Uterus (tissue), 4 donors: Measurements from ENCODE around the gene ABCA6. TPM values are rescaled to one million over a fixed set of nuclear protein-coding genes. Genes with fewer than 3 reads are reported as not detected.

Experiments used
- DNase-seq, 2 donors: peaks; one replicate each; pipeline ENCODE4 v3.0.0-alpha.2; 2019 to 2020
- H3K27ac ChIP-seq, 2 donors: fragments of 200-600 bp; sonication (generic); 1 replicate in 1 of 2; 2 replicates in 1 of 2; pipeline ENCODE4 v1.5.1; 2016 to 2018
- H3K27me3 ChIP-seq, 2 donors: fragments of 200-600 bp; sonication (generic); one replicate each; pipeline ENCODE4 v1.5.1; 2018 to 2019; ENCODE audit warnings: control low read depth in 1 of 2
- H3K36me3 ChIP-seq, 2 donors: fragments of 200-600 bp; sonication (generic); one replicate each; pipeline ENCODE4 v1.5.1; 2019; ENCODE audit warnings: control low read depth in 1 of 2
- H3K4me1 ChIP-seq, 2 donors: fragments of 200-600 bp; sonication (generic); one replicate each; pipeline ENCODE4 v1.5.1; 2018 to 2019; ENCODE audit warnings: control low read depth in 1 of 2
- H3K4me3 ChIP-seq, 2 donors: fragments of 200-600 bp; sonication (generic); 1 replicate in 1 of 2; 2 replicates in 1 of 2; pipeline ENCODE4 v1.5.1; 2018 to 2019; ENCODE audit warnings: mild to moderate bottlenecking in 1 of 2
- H3K9me3 ChIP-seq, 2 donors: fragments of 200-600 bp; sonication (generic); one replicate each; pipeline ENCODE4 v1.5.1; 2019; ENCODE audit warnings: control low read depth in 1 of 2
- POLR2A ChIP-seq, 2 donors: fragments of 450-650 bp; IDR thresholded peaks; one replicate each; pipeline ENCODE4 v1.6.1; 2016; ENCODE audit warnings: antibody characterized with exemption in 2 of 2, mild to moderate bottlenecking in 1 of 2, moderate library complexity in 1 of 2
- intact Hi-C: fragments of 100-400 bp; cut with DNase I; formaldehyde crosslinking; loops from one replicate; pipeline ENCODE4 v1.15.1; 2023; ENCODE audit warnings: low total_unique reads
- total RNA-seq, 4 donors: library from RNA; depleted of rRNA in 3 of 4; stranded (reverse); fragments of >200 nt in 3 of 4; gene quantifications; one replicate each; pipeline versions ENCODE4 v1.1.0 to v1.2.4, GENCODE V29; 2014 to 2023
- TF ChIP-seq, protein P1 (sequence below), 4 experiments: fragments of 200-600 bp in 2 of 4; fragments of 450-650 bp in 2 of 4; sonication (generic) in 2 of 4; IDR thresholded peaks; one replicate each; pipeline ENCODE4 v1.5.1; 2016 to 2019; ENCODE audit warnings: antibody characterized with exemption in 4 of 4, mild to moderate bottlenecking in 2 of 4, moderate library complexity in 1 of 4
- donor health status: DM: yes; HTN: yes; CAD: no.

ABCA6 gene
- total RNA-seq, 4 donors from 2014 or later, result 13.5 to 65.6 (median 45.7) TPM

DNA sequence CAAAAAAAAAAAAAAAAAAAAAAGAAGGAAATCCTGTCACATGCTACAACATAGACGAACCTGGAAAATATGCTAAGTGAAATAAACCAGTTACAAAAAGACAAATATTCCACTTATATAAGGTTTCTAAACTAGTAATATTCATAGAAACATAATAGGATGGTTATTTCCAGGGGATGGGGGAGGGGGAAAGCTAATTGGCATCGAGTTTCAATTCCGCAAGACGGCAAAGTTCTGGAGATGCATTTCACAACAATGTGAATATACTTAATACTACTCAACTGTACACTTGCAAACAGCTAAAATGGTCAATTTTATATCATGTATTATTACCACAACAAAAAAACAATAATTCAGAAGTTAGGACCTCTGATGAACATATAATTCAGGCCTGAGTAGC lies 43.1 kb downstream of the ABCA6 start:
- Histone ChIP-seq H3K27me3 (no peaks in the 10 kb centered on the region), H3K36me3 (no peaks in the 10 kb centered on the region), H3K9me3 (no peaks in the 10 kb centered on the region), H3K4me1 (no peaks in the 10 kb centered on the region), H3K4me3 (no peak overlapping the region), H3K27ac (no peak overlapping the region)
- intact Hi-C loops, result no loop called here
- DNase-seq, result no peak
- TF ChIP-seq, protein P1, sequence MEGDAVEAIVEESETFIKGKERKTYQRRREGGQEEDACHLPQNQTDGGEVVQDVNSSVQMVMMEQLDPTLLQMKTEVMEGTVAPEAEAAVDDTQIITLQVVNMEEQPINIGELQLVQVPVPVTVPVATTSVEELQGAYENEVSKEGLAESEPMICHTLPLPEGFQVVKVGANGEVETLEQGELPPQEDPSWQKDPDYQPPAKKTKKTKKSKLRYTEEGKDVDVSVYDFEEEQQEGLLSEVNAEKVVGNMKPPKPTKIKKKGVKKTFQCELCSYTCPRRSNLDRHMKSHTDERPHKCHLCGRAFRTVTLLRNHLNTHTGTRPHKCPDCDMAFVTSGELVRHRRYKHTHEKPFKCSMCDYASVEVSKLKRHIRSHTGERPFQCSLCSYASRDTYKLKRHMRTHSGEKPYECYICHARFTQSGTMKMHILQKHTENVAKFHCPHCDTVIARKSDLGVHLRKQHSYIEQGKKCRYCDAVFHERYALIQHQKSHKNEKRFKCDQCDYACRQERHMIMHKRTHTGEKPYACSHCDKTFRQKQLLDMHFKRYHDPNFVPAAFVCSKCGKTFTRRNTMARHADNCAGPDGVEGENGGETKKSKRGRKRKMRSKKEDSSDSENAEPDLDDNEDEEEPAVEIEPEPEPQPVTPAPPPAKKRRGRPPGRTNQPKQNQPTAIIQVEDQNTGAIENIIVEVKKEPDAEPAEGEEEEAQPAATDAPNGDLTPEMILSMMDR (IDR thresholded peaks at IDR 0.05), result no peak
- no peak for TF ChIP-seq POLR2A (IDR thresholded peaks at IDR 0.05)

DNA sequence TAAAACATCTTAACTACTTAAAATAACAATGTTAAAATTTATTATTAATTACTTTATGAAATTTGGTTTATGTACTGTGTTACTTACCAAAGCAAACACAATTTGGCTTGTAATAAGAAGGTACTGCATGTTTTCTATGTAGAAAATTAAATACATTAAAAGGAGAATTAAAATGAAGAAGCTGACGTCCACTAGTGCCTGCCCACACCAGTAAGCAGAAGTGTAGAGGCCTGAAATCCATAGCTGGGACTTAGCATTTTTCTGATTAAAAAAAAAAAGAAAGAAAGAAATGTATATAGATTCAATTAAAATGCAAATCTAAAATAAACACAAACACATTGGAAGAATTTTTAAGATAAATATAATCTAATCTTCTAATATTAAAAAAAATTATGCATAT lies 45.2 kb downstream of the ABCA6 start:
- no peak overlapping the region for H3K27ac ChIP-seq
- TF ChIP-seq POLR2A (IDR thresholded peaks at IDR 0.05), result no peak
- TF ChIP-seq, protein P1 (IDR thresholded peaks at IDR 0.05), result no peak
- no peaks in the 10 kb centered on the region for H3K27me3 ChIP-seq
- H3K9me3 ChIP-seq, result no peaks in the 10 kb centered on the region
- H3K4me3 ChIP-seq, result no peak overlapping the region
- intact Hi-C loops, result no loop called here
- H3K4me1 ChIP-seq, result no peaks in the 10 kb centered on the region
- no peaks in the 10 kb centered on the region for H3K36me3 ChIP-seq
- no peak for DNase-seq

DNA sequence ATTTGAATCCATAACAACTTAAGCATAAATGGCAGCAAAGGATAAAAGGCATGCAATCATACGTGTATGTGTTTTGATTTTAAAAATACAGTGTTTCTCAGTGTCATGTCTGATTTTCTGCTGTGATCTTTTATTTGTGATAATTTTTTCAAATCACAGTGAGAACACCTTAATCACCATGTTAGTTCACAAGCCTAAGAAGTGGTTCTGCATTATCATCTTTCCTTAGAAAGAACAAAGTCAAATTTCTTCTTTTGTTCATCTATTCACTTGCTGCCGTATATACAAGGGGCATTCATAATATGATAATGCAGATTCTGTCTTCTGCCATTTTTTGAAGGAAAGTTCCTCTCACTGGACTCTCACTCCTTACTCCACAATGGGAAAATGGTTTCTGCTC lies 47.7 kb downstream of the ABCA6 start:
- TF ChIP-seq POLR2A (IDR thresholded peaks at IDR 0.05), result no peak
- TF ChIP-seq, protein P1 (IDR thresholded peaks at IDR 0.05), result no peak
- Histone ChIP-seq H3K36me3 (no peaks in the 10 kb centered on the region), H3K4me1 (no peaks in the 10 kb centered on the region), H3K9me3 (no peaks in the 10 kb centered on the region), H3K27me3 (no peaks in the 10 kb centered on the region), H3K4me3 (no peak overlapping the region), H3K27ac (no peak overlapping the region)
- intact Hi-C loops, result no loop called here
- DNase-seq, result no peak

DNA sequence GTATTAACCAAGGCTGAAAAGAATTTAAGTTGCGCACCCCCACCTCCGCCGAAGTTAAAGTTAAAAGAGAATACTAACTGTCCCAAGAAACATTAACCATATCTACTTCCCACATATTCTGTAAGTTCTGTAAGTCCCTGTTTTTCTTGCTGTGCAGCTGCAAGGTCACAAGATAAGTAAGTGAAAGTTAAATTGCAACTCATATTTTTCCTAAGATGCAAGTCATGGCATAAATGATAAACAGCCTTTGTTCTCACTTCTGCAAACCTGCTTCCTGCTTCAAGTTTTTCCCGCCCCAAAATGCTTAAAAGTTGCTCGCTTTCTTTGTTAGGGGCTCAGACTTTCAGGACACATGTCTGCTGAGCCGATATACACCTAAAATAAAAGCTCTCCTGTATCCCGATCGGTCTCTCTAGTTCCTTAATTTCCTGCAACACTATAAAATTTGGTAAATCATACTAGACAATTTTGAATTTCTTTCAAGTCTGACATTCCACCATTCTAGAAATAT lies 48.4 kb downstream of the ABCA6 start:
- TF ChIP-seq, protein P1 (IDR thresholded peaks at IDR 0.05), result no peak
- TF ChIP-seq POLR2A (IDR thresholded peaks at IDR 0.05), result no peak
- H3K9me3 ChIP-seq, result no peaks in the 10 kb centered on the region
- intact Hi-C loops, result no loop called here
- no peak overlapping the region for H3K27ac ChIP-seq
- H3K4me3 ChIP-seq, result peak overlapping the region in 1 of 2 donors; percentile 6
- H3K36me3 ChIP-seq, result no peaks in the 10 kb centered on the region
- H3K27me3 ChIP-seq, result no peaks in the 10 kb centered on the region
- DNase-seq, result no peak
- no peaks in the 10 kb centered on the region for H3K4me1 ChIP-seq

DNA sequence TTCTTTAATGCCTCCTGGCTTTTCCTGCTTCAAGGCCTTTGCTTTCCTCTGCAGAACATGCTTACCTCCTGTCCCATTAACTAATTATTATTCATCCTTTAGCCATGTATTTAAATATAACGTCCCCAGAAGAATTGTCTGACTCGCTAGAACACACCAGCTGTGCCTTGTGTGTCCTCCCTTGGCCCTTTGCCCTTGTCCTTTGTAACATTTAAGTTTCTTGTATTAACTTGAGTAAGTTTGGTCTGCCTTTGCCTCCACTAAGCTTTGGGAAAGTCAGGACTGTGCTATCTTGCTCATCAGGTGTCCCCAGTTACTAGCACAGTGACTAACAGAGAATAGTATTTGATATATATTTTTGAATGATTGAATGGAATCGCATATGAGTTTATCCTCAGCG lies 51.3 kb downstream of the ABCA6 start:
- Histone ChIP-seq H3K27ac (no peak overlapping the region), H3K4me1 (no peaks in the 10 kb centered on the region), H3K36me3 (no peaks in the 10 kb centered on the region), H3K27me3 (no peaks in the 10 kb centered on the region), H3K4me3 (no peak overlapping the region), H3K9me3 (no peaks in the 10 kb centered on the region)
- TF ChIP-seq, protein P1 (IDR thresholded peaks at IDR 0.05), result no peak
- no peak for TF ChIP-seq POLR2A (IDR thresholded peaks at IDR 0.05)
- intact Hi-C loops, result no loop called here
- DNase-seq, result no peak
